Measurements from ENCODE around the gene ANO2. TPM values are rescaled to one million over a fixed set of nuclear protein-coding genes. Genes with fewer than 3 reads are reported as not detected.

Gene ANO2
- total RNA-seq, 1 donor from 2014 or later: not detected

GRCh38 chr12:5581019-5581418 lies 364.0 kb downstream of the ANO2 start:
- Histone ChIP-seq H3K4me3 (ENCODE audit: low read depth, low read length) (no peak overlapping the region), H3K36me3 (ENCODE audit: control insufficient read depth, insufficient read depth, low read length) (no peaks in the 10 kb centered on the region), H3K27me3 (ENCODE audit: control insufficient read depth, insufficient read depth, low read length) (no peaks in the 10 kb centered on the region)
- FAIRE-seq: no peak
- no peak for DNase-seq (ENCODE audit: low read depth)
- TF ChIP-seq CTCF (IDR thresholded peaks at IDR 0.05; ENCODE audit: insufficient read depth, low read length, severe bottlenecking): no peak

- no peak for TF ChIP-seq CTCF (IDR thresholded peaks at IDR 0.05; ENCODE audit: insufficient read depth, low read length, severe bottlenecking)
- no peak for FAIRE-seq
- Histone ChIP-seq H3K27me3 (ENCODE audit: control insufficient read depth, insufficient read depth, low read length) (no peaks in the 10 kb centered on the region), H3K4me3 (ENCODE audit: low read depth, low read length) (no peak overlapping the region), H3K36me3 (ENCODE audit: control insufficient read depth, insufficient read depth, low read length) (no peaks in the 10 kb centered on the region)
- no peak for DNase-seq (ENCODE audit: low read depth)
Measured at GRCh38 chr12:5578775-5579174, 366.3 kb downstream of the ANO2 start.

GRCh38 chr12:5577741-5578140 lies 367.3 kb downstream of the ANO2 start:
- H3K27me3 ChIP-seq (ENCODE audit: control insufficient read depth, insufficient read depth, low read length): no peaks in the 10 kb centered on the region
- no peak for DNase-seq (ENCODE audit: low read depth)
- FAIRE-seq: no peak
- no peak for TF ChIP-seq CTCF (IDR thresholded peaks at IDR 0.05; ENCODE audit: insufficient read depth, low read length, severe bottlenecking)
- no peak overlapping the region for H3K4me3 ChIP-seq (ENCODE audit: low read depth, low read length)
- H3K36me3 ChIP-seq (ENCODE audit: control insufficient read depth, insufficient read depth, low read length): no peaks in the 10 kb centered on the region

GRCh38 chr12:5577211-5577612 lies 367.8 kb downstream of the ANO2 start:
- FAIRE-seq (no peak), DNase-seq (ENCODE audit: low read depth) (no peak)
- Histone ChIP-seq H3K27me3 (ENCODE audit: control insufficient read depth, insufficient read depth, low read length) (no peaks in the 10 kb centered on the region), H3K4me3 (ENCODE audit: low read depth, low read length) (no peak overlapping the region), H3K36me3 (ENCODE audit: control insufficient read depth, insufficient read depth, low read length) (no peaks in the 10 kb centered on the region)
- no peak for TF ChIP-seq CTCF (IDR thresholded peaks at IDR 0.05; ENCODE audit: insufficient read depth, low read length, severe bottlenecking)

GRCh38 chr12:5575987-5576386 lies 369.1 kb downstream of the ANO2 start:
- H3K36me3 ChIP-seq (ENCODE audit: control insufficient read depth, insufficient read depth, low read length): no peaks in the 10 kb centered on the region
- no peak overlapping the region for H3K4me3 ChIP-seq (ENCODE audit: low read depth, low read length)
- TF ChIP-seq CTCF (IDR thresholded peaks at IDR 0.05; ENCODE audit: insufficient read depth, low read length, severe bottlenecking): no peak
- no peak for DNase-seq (ENCODE audit: low read depth)
- peak; percentile 52 for FAIRE-seq
- H3K27me3 ChIP-seq (ENCODE audit: control insufficient read depth, insufficient read depth, low read length): no peaks in the 10 kb centered on the region

GRCh38 chr12:5575232-5575631 lies 369.8 kb downstream of the ANO2 start:
- DNase-seq (ENCODE audit: low read depth) (no peak), FAIRE-seq (no peak)
- Histone ChIP-seq H3K27me3 (ENCODE audit: control insufficient read depth, insufficient read depth, low read length) (no peaks in the 10 kb centered on the region), H3K4me3 (ENCODE audit: low read depth, low read length) (no peak overlapping the region), H3K36me3 (ENCODE audit: control insufficient read depth, insufficient read depth, low read length) (no peaks in the 10 kb centered on the region)
- no peak for TF ChIP-seq CTCF (IDR thresholded peaks at IDR 0.05; ENCODE audit: insufficient read depth, low read length, severe bottlenecking)

Measured in bronchial epithelial cell (primary cell).